HG02759 (cell line): ENCODE results near the gene SPZ1.
"Not testable (repeated sequence)": the region's sequence is repeated elsewhere in the genome, so short reads cannot be mapped to it uniquely, and the experiment has no call there.

Experiments used
- ATAC-seq: cut with Tn5 transposase; IDR thresholded peaks from one replicate; pipeline ENCODE4 v1.9.1; 2021; ENCODE audit warnings: mild to moderate bottlenecking, moderate library complexity; ENCODE audit not compliant: unreplicated experiment

Gene SPZ1

DNA sequence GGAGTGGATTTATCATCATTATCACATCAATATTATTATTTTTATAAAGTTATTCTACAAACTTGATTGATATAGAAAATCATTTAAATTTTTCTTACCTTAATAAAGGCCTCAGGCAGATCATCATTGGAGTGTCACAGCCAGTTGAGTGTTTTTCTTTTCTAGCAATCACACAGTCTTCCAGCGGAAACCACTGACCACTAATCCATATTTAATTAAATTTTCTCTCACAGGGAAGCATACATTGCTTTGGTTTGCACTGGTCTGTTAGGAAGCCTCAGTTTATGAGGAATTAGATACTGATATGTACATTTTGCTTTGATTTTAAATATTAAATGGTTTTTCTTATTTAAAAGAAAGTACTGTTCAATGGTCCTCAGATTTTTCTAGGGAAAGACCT, 6.7 kb downstream of the SPZ1 start:
- ATAC-seq = no peak

DNA sequence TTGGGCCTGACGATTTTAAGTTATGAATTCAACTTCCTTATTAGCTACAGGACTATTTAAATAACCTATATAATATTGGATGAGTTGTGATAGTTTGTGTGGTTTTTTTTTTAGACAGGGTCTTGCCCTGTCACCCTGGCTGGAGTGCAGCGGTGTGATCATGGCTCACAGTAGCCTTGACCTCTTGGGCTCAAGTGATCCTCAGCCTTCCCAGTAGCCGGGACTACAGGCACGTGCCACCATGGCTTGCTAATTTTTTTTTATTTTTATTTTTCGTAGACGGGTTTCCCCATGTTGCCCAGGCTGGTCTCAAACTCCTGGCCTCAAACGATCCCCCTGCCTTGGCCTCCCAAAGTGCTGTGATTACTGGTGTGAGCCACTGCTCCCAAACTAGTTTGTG, 17.6 kb downstream of the SPZ1 start:
- no peak for ATAC-seq

DNA sequence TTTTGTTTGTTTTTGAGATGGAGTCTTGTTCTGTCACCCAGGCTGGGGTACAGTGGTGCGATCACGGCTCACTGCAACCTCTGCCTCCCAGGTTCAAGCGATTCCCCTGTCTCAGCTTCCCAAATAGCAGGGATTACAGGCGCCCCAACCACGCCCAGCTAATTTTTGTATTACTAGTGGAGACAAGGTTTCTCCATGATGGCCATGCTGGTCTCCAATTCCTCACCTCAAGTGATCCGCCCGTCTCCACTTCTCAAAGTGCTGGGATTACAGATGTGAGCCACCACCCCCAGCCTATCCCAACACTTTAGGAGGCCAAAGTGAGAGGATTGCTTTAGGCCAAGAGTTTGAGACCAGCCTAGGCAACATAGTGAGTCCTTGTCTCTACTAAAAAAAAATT, 19.3 kb downstream of the SPZ1 start:
- ATAC-seq = no peak

DNA sequence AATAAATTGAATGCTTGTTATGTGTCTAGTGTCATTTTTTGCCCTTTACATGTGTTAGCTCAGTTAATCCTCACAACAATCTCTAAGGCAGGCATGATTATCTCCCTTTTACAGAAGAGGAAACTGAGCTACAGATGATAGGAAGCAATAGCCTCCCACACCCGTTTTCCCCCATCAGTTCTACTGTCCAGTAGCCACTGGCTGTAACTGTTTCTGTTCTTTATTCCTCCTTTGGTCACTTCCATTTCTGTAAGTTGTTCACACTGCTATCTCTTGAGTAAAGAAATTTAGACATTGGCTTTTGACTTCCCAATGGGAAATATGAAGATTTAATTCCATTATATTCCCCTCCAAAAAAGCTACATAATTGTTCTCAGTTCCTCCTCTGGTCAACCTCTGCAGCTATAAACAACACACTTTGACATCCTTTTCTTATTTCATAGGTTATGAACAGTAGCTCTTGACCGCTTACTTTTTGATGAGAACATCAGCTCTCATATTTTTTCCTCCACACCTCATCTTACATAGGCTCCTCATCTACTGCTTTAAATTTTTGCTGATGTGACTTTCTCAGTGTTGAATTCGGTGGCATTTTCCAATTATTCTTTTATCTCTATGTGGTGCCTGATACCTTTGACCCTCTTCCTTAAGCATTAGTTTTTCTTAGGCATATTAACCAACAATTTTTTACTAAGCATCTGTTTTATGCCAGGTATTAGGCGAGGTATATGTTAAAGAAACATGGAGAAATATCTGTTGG, 21.4 kb downstream of the SPZ1 start:
- no peak for ATAC-seq

DNA sequence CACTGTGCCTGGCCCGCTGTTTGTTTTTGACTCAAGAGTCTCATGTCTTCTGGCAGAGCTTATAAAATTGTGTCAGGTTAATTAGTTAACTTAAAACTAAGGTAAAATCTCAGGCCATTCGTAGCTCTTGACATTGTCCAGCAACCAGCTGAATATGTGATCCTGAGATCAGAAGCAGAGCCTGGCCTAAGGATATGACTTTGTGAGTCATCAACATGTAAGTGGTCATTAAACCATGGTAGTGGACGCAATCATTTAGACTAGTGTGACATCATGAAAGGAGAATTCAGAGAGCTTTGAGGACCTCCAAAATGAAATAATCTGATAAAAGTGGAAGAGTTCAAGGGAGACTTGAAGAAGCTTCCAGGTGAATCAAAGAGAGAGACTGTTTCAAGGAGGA, 23.3 kb downstream of the SPZ1 start:
- ATAC-seq = no peak

GRCh38 chr5:80346055-80346454, 26.3 kb downstream of the SPZ1 start:
- ATAC-seq = no peak

- ATAC-seq = no peak
Observed at GRCh38 chr5:80348171-80348570, 28.4 kb downstream of the SPZ1 start.

DNA sequence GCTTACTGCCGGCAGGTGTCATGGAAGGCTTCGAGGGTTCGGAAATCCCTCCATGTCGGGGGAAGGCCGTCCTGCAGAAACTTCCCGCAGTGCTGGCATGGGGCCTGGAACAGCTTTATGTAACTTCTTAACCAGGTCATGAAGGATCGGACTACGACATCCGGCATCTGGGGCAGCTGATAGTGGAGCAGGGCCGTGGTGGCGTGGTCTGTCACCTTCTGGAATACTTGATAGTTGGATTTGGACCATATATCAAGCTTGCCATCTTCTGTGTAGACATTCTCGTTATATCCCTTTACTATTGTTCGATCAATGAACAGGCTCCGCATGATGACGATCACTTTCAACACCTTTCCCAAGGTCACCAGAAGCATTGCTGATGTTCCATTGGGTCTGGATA, 31.2 kb downstream of the SPZ1 start:
- ATAC-seq = not testable (repeated sequence)

GRCh38 chr5:80355686-80356085, 35.9 kb downstream of the SPZ1 start:
- ATAC-seq = no peak

DNA sequence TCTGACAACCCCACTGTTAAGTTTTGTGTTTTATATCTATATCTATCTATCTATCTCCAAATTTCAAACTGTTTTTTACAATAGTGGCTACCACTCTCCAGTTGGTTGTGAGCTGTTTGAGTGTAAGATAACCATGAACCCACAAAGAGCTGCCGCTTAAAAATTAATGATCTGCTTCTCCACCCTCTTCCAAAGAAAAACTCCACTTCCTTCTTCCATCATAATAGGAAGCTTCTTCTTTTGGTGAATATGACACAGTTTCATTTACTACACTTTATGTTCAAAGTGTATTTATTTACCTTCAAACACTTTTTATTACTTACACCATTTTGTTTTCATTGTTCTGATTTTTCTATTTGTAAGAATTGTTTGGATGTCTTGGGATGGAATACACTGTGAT, 37.9 kb downstream of the SPZ1 start:
- ATAC-seq = no peak

DNA sequence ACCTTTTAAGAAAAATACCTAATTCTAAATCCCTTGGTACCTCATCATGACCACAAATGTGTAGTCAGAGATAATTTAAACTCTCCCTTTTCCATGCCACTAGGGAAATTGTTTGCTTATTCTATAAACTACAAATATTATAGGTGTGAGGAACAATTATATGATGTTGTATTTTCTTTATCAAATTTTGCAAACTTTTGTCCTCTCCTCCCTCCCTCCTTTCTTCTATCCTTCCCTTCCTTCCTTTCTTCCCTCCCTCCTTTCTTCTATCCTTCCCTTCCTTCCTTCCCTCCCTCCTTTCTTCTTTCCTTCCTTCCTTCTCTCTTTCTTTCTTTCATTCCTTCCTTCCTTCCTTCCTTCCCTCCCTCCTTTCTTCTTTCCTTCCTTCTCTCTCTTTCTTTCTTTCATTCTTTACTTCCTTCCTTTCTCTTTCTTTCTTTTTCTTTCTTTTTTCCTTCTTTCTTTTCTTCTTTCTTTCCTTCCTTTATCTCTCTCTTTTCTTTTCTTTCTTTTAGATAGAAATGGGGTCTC, 41.2 kb downstream of the SPZ1 start:
- no peak for ATAC-seq

GRCh38 chr5:80364892-80365291, 45.1 kb downstream of the SPZ1 start:
- ATAC-seq = no peak

DNA sequence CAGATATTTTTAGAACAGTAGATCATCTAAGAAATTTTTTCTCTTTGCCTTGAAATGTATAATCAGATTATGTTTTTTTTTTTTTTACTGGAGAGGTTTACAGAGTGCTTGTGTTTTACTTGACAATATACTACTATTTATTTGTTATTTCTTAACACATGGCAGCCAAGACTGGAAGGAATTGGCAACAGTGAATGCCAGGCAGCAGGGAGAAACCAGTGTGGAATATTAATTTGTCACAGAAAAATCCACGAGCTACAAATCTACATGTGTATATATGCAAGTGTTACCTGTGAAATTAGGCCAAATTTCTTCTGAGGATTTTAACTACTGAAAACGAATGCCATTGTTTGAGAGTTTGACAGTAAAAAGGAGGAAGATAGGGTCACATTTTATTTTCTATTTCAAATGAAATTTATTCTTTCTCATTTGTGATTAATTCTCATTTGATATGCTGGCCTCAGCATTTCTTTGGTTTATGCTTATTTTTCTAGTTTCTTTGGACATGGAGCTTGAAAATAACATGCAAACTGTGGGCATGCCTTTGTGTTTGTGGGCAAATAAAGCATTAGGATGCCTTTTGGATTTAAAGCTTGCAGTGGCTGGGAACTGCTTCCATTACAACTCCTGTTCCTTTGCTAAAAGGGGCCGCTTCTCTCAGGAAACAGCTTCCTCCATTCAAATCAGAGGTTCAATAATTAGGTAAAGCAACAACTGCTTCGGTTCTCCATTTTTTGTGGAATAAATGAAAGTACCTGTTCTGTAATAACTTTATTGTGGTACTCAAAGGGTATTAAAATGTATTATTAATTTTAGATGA, 49.1 kb downstream of the SPZ1 start:
- no peak for ATAC-seq

DNA sequence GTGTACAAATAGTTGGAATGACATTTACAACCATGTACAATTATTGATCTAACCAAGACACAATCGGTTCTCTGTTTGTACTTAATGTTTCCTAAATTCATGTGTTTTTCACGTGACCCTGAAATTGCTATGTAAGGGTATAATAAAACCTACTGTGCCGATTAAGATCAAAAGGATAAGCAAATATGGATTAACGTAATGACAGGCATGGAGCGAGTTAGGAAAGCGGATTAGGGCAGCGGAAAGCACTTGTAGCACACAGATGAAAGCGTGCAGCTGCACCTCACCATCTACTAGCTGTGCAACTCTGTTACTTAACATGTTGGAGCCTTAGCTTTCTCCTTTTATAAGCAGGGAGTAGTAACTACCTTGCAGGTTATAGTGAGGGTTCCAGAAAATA, 49.7 kb downstream of the SPZ1 start:
- no peak for ATAC-seq

- ATAC-seq = no peak
Observed at GRCh38 chr5:80370390-80370789, 50.6 kb downstream of the SPZ1 start.
